PFSK-1 (cell line): Measurements from ENCODE around the gene HAGH.

Source experiments
- FOXP2 ChIP-seq: optimal IDR thresholded peaks from 2 replicates; pipeline ENCODE3; 2011; ENCODE audit warnings: borderline replicate concordance, control low read depth, inconsistent platforms; ENCODE audit not compliant: insufficient read depth; ENCODE audit errors: extremely low read length, extremely low read depth
- POLR2AphosphoS5 ChIP-seq: IDR thresholded peaks from 2 replicates; pipeline ENCODE4 v1.6.1; 2012; ENCODE audit warnings: low read depth, mild to moderate bottlenecking, control low read depth, low read length, moderate library complexity
- SIN3A ChIP-seq: IDR thresholded peaks from 2 replicates; pipeline ENCODE4 v1.6.1; 2012; ENCODE audit warnings: mild to moderate bottlenecking, low read length, moderate library complexity, borderline replicate concordance; ENCODE audit not compliant: insufficient read depth
- TAF1 ChIP-seq: IDR thresholded peaks from 2 replicates; pipeline ENCODE4 v1.6.1; 2012; ENCODE audit warnings: low read length, control low read depth, borderline replicate concordance; ENCODE audit not compliant: insufficient read depth
- TF ChIP-seq, protein P1 (sequence below), 2 experiments: IDR thresholded peaks; 2 replicates each; pipeline versions ENCODE4 v1.6.1 to v1.8.0; 2011 to 2012; ENCODE audit warnings: low read depth in 2 of 2, low read length in 2 of 2, control low read depth in 1 of 2, inconsistent platforms in 1 of 2, mild to moderate bottlenecking in 1 of 2, moderate library complexity in 1 of 2; ENCODE audit not compliant: insufficient read depth in 1 of 2

DNA sequence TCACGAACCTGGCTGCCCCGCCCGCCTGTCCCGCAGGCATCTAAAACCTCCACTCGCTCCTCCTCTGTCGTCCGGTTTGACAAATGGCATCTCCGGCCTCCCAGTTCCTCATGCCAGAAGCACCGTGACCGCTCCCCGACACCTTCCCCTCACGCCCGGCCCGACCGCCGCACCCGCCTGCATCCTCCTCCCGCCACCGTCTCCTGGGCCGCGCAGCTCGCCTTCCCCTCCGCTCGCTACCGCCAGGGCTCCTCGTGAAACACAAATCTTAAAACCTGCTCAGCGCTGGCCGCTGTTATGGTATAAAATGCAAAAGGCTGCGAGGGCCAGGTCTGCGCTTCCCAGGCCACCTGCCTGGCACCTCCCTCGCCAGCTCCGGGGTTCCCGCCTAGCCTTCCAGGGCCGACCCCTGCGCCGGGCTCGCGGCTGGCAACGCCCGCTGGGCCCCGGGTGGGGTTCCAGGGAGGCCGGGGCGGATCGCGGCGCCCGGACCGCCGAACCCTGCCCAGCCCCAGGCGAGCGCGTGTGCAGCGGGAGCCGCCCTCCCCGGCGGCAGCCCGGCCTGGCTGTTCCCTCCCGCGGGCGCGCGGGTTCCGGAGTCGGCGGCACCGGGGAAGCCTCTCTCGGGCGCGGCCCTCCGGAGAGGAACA lies 44.7 kb downstream of the HAGH start:
- TF ChIP-seq SIN3A, result no peak
- no peak for TF ChIP-seq POLR2AphosphoS5
- no peak for TF ChIP-seq TAF1
- TF ChIP-seq, protein P1, sequence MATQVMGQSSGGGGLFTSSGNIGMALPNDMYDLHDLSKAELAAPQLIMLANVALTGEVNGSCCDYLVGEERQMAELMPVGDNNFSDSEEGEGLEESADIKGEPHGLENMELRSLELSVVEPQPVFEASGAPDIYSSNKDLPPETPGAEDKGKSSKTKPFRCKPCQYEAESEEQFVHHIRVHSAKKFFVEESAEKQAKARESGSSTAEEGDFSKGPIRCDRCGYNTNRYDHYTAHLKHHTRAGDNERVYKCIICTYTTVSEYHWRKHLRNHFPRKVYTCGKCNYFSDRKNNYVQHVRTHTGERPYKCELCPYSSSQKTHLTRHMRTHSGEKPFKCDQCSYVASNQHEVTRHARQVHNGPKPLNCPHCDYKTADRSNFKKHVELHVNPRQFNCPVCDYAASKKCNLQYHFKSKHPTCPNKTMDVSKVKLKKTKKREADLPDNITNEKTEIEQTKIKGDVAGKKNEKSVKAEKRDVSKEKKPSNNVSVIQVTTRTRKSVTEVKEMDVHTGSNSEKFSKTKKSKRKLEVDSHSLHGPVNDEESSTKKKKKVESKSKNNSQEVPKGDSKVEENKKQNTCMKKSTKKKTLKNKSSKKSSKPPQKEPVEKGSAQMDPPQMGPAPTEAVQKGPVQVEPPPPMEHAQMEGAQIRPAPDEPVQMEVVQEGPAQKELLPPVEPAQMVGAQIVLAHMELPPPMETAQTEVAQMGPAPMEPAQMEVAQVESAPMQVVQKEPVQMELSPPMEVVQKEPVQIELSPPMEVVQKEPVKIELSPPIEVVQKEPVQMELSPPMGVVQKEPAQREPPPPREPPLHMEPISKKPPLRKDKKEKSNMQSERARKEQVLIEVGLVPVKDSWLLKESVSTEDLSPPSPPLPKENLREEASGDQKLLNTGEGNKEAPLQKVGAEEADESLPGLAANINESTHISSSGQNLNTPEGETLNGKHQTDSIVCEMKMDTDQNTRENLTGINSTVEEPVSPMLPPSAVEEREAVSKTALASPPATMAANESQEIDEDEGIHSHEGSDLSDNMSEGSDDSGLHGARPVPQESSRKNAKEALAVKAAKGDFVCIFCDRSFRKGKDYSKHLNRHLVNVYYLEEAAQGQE (IDR thresholded peaks at IDR 0.05; ENCODE audit: insufficient read depth in 1 of 2, low read depth in 2 of 2, low read length in 2 of 2), result no peak
- TF ChIP-seq FOXP2, result no peak
